ENCODE measurements around the gene PITRM1. TPM values are rescaled to one million over a fixed set of nuclear protein-coding genes. Genes with fewer than 3 reads are reported as not detected.

PITRM1 gene
- total RNA-seq, 1 donor from 2014 or later = 46.6 TPM

DNA sequence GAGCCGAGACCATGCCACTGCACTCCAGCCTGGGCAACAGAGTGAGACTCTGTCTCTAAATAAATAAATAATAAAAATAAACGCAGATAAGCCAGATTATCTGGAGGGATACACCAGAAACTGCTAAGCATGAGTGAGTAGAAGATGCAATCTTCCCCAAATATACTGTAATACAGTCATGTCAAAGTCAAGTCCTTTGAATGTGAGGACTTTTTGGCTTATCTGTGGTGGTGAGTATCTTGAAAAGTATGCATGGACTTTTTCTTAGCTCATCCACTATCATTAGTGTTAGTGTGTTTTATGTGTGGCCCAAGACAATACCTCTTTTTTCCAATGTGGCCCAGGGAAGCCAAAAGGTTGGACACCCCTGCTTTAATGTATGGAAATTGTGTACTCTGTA, 44.7 kb upstream of the PITRM1 start:
- Mint-ChIP-seq H3K9me3 (peaks cover 9% of the 10 kb centered on the region), H3K36me3 (ENCODE audit: low read depth) (no peaks in the 10 kb centered on the region), H3K27me3 (ENCODE audit: low read depth) (no peaks in the 10 kb centered on the region), H3K27ac (ENCODE audit: unreplicated experiment) (no peak overlapping the region), H3K4me3 (no peak overlapping the region), H3K4me1 (peaks cover 9% of the 10 kb centered on the region)
- TF ChIP-seq CTCF (conservative IDR thresholded peaks at IDR 0.05) = no peak
- DNase-seq (ENCODE audit: low read depth, low spot score) = no peak

DNA sequence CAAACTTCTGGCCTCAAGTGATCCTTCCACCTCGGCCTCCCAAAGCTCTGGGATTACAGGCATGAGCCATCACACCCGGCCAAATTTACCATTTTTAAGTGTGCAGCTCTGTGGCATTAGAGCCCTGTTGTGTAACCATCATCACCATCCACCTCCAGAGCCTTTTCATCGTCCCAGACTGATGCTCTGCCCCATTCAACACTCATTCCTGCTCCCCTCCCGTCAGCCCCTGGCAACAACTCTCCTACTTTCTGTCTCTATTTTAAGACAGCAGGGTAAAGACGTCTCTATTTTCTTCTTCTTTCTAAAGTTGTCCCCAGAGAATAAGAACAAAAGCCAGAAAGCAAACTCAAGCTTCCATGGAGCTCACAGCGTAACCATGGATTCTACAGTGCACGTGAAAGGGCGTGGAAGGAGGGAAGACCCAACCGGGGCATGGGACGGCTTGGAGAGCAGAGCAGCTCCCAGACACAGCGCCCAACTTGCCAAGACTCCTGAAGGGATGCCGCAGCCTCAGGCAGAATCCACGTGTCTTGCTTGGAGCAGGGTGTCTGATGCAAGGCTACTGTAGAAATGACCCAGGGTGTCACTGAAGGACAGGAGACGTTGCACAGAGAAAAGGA, 42.7 kb upstream of the PITRM1 start:
- no peak overlapping the region for H3K4me3 Mint-ChIP-seq
- no peaks in the 10 kb centered on the region for H3K36me3 Mint-ChIP-seq (ENCODE audit: low read depth)
- no peak overlapping the region for H3K27ac Mint-ChIP-seq (ENCODE audit: unreplicated experiment)
- no peak for DNase-seq (ENCODE audit: low read depth, low spot score)
- peaks cover 7% of the 10 kb centered on the region for H3K9me3 Mint-ChIP-seq
- H3K4me1 Mint-ChIP-seq = peaks cover 9% of the 10 kb centered on the region
- TF ChIP-seq CTCF (conservative IDR thresholded peaks at IDR 0.05) = no peak
- H3K27me3 Mint-ChIP-seq (ENCODE audit: low read depth) = no peaks in the 10 kb centered on the region

- no peak for DNase-seq (ENCODE audit: low read depth, low spot score)
- H3K36me3 Mint-ChIP-seq (ENCODE audit: low read depth) = no peaks in the 10 kb centered on the region
- no peak for TF ChIP-seq CTCF (conservative IDR thresholded peaks at IDR 0.05)
- H3K27me3 Mint-ChIP-seq (ENCODE audit: low read depth) = no peaks in the 10 kb centered on the region
- no peak overlapping the region for H3K4me3 Mint-ChIP-seq
- no peak overlapping the region for H3K27ac Mint-ChIP-seq (ENCODE audit: unreplicated experiment)
- peaks cover 14% of the 10 kb centered on the region for H3K4me1 Mint-ChIP-seq
- peaks cover under 1% of the 10 kb centered on the region for H3K9me3 Mint-ChIP-seq
Measured at GRCh38 chr10:3213758-3214515, 41.4 kb upstream of the PITRM1 start.

- Mint-ChIP-seq H3K4me3 (no peak overlapping the region), H3K36me3 (ENCODE audit: low read depth) (no peaks in the 10 kb centered on the region), H3K27me3 (ENCODE audit: low read depth) (no peaks in the 10 kb centered on the region), H3K4me1 (peaks cover 14% of the 10 kb centered on the region), H3K27ac (ENCODE audit: unreplicated experiment) (no peak overlapping the region), H3K9me3 (no peaks in the 10 kb centered on the region)
- TF ChIP-seq CTCF (conservative IDR thresholded peaks at IDR 0.05) = no peak
- DNase-seq (ENCODE audit: low read depth, low spot score) = no peak
Measured at GRCh38 chr10:3213208-3213607, 40.6 kb upstream of the PITRM1 start.

GRCh38 chr10:3210251-3210877, 37.8 kb upstream of the PITRM1 start:
- Mint-ChIP-seq H3K27ac (ENCODE audit: unreplicated experiment) (no peak overlapping the region), H3K27me3 (ENCODE audit: low read depth) (no peaks in the 10 kb centered on the region), H3K9me3 (no peaks in the 10 kb centered on the region), H3K4me3 (no peak overlapping the region), H3K4me1 (peaks cover 13% of the 10 kb centered on the region), H3K36me3 (ENCODE audit: low read depth) (no peaks in the 10 kb centered on the region)
- no peak for DNase-seq (ENCODE audit: low read depth, low spot score)
- no peak for TF ChIP-seq CTCF (conservative IDR thresholded peaks at IDR 0.05)
